Measurements from ENCODE around the gene CHCT1. TPM values are rescaled to one million over a fixed set of nuclear protein-coding genes. Genes with fewer than 3 reads are reported as not detected.
A peak's percentile ranks its signal among the peaks of the same experiment; 100 is the strongest.

The CHCT1 gene
- polyA plus RNA-seq, 1 of the 3 experiments (the other 2 are of a cell fraction): not detected

DNA sequence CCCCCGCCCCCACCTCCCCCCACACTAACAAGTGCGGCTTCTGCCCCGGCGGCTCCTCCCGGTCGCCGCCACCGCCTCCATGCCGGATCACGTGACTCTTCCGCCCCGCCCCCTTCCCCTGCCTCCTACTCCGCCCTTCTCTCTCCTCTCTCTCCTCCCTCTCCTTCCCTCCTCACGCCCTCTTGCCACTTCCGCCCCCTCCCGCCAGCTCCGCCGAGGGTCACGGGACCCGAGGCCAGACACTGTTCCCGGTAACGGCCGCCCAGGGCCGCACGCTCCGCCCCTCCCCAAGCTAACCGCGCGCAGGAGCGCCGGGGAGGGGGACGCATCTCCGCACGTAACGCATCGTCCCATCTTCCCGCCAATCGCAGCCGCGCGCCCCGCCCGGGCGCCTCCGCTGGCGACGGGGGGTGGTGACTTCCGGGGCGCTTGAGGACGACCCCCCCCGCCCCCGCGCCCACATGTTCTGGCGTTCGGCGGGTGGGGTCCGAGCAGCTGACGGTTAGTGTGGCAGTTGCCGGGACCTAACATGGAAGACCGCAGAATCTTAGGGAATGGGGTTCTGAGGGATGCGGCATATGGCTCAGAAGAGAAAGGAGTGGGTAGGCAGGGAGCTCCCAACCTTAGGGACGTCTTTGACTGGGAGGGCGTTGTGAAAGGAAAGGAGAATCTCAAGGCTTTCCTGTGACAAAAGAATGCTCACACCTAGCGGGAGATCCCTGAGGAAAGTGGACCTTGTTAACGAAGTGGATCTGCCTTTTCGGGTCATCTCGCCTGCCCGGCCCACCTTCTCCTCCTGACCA is 30.0 kb upstream of the CHCT1 start, which contains the start of gene USP32 (continued):
- TF ChIP-seq MAX (IDR thresholded peaks at IDR 0.05; ENCODE audit: low read depth) (peak; percentile 98), EP300 (IDR thresholded peaks at IDR 0.05; ENCODE audit: borderline replicate concordance in 1 of 2, low read depth in 1 of 2, low read length in 1 of 2) (peak in 1 of 2 experiments; percentile 33; a peak in 1 of 4 replicates), FOSL2 (IDR thresholded peaks at IDR 0.05; ENCODE audit: borderline replicate concordance, low read depth) (no peak), RXRA (IDR thresholded peaks at IDR 0.05; ENCODE audit: borderline replicate concordance, low read depth) (peak; percentile 97), TAF1 (IDR thresholded peaks at IDR 0.05; ENCODE audit: borderline replicate concordance, low read depth, low read length) (peak; percentile 89), RAD21 (IDR thresholded peaks at IDR 0.05; ENCODE audit: low read length) (peak; percentile 7; the same call in 1 of the 2 replicates), CTCF (IDR thresholded peaks at IDR 0.05) (peak; percentile 35), FOXJ3 (CRISPR knock-in tag; IDR thresholded peaks at IDR 0.05) (no peak), RFX5 (IDR thresholded peaks at IDR 0.05; ENCODE audit: low read length) (peak; percentile 57), TEAD4 (IDR thresholded peaks at IDR 0.05; ENCODE audit: borderline replicate concordance, insufficient read depth) (peak; percentile 60; the same call in 1 of the 2 replicates), YY1 (IDR thresholded peaks at IDR 0.05; ENCODE audit: low read depth) (peak; percentile 71; the same call in 1 of the 2 replicates), JUND (IDR thresholded peaks at IDR 0.05) (no peak; the same call in 1 of the 2 replicates), FOXM1 (IDR thresholded peaks at IDR 0.05; ENCODE audit: low read depth) (peak; percentile 66; the same call in 1 of the 2 replicates), ZBTB33 (IDR thresholded peaks at IDR 0.05; ENCODE audit: borderline replicate concordance, low read depth) (no peak), SMC3 (IDR thresholded peaks at IDR 0.05; ENCODE audit: low read depth, low read length) (no peak), EZH2phosphoT487 (IDR thresholded peaks at IDR 0.05; ENCODE audit: borderline replicate concordance, low read depth) (no peak), GATA2 (CRISPR knock-in tag; IDR thresholded peaks at IDR 0.05) (peak; percentile 27; the same call in 1 of the 2 replicates), MEF2A (IDR thresholded peaks at IDR 0.05; ENCODE audit: borderline replicate concordance, low read depth) (peak; percentile 41; the same call in 1 of the 2 replicates), GABPA (IDR thresholded peaks at IDR 0.05; ENCODE audit: low read depth) (peak; percentile 83)
- TF ChIP-seq, protein P1, sequence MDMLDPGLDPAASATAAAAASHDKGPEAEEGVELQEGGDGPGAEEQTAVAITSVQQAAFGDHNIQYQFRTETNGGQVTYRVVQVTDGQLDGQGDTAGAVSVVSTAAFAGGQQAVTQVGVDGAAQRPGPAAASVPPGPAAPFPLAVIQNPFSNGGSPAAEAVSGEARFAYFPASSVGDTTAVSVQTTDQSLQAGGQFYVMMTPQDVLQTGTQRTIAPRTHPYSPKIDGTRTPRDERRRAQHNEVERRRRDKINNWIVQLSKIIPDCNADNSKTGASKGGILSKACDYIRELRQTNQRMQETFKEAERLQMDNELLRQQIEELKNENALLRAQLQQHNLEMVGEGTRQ (IDR thresholded peaks at IDR 0.05; ENCODE audit: borderline replicate concordance, low read depth, low read length): peak; percentile 80
- TF ChIP-seq, protein P2, sequence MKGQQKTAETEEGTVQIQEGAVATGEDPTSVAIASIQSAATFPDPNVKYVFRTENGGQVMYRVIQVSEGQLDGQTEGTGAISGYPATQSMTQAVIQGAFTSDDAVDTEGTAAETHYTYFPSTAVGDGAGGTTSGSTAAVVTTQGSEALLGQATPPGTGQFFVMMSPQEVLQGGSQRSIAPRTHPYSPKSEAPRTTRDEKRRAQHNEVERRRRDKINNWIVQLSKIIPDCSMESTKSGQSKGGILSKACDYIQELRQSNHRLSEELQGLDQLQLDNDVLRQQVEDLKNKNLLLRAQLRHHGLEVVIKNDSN (IDR thresholded peaks at IDR 0.05; ENCODE audit: borderline replicate concordance, low read depth): peak; percentile 93
- TF ChIP-seq, protein P3, sequence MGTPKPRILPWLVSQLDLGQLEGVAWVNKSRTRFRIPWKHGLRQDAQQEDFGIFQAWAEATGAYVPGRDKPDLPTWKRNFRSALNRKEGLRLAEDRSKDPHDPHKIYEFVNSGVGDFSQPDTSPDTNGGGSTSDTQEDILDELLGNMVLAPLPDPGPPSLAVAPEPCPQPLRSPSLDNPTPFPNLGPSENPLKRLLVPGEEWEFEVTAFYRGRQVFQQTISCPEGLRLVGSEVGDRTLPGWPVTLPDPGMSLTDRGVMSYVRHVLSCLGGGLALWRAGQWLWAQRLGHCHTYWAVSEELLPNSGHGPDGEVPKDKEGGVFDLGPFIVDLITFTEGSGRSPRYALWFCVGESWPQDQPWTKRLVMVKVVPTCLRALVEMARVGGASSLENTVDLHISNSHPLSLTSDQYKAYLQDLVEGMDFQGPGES (IDR thresholded peaks at IDR 0.05; ENCODE audit: low read depth, low read length): 0 out of 2 replicates have a peak, but pooled peaks have one; percentile 2
